GM18861 (cell line): ENCODE data around the gene HOPX.
"Not testable (repeated sequence)": the region's sequence is repeated elsewhere in the genome, so short reads cannot be mapped to it uniquely, and the experiment has no call there.

ENCODE experiments used
- ATAC-seq: cut with Tn5 transposase; IDR thresholded peaks from one replicate; pipeline ENCODE4 v1.9.1; 2021; ENCODE audit not compliant: unreplicated experiment

The HOPX gene, protein sequence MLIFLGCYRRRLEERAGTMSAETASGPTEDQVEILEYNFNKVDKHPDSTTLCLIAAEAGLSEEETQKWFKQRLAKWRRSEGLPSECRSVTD

GRCh38 chr4:56681158-56681852 is at the start of gene HOPX:
TSS of gene HOPX (minus strand) at chr4:56681296. CDS start at chr4:56657816, 23,480 bp downstream.
- ATAC-seq = peak; percentile 48

DNA sequence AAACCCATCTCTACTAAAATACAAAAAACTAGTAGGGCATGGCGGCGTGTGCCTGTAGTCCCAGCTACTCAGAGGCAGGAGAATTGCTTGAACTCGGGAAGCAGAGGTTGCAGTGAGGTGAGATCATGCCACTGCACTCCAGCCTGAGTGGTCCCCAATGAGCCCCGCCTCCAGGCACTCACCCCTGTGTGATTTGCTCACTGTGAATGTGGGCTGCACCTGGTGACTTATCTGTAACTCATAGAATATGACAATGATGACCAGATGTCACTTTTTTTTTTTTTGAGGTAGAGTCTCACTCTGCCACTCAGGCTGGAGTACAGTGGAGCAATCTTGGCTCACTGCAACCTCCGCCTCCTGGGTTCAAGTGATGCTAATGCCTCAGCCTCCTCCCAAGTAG is 49.0 kb upstream of the HOPX start:
- no peak for ATAC-seq

- ATAC-seq = no peak
These were observed 47.4 kb upstream of the HOPX start for GRCh38 chr4:56728512-56728911.

GRCh38 chr4:56727150-56727549 is 46.1 kb upstream of the HOPX start:
- no peak for ATAC-seq

DNA sequence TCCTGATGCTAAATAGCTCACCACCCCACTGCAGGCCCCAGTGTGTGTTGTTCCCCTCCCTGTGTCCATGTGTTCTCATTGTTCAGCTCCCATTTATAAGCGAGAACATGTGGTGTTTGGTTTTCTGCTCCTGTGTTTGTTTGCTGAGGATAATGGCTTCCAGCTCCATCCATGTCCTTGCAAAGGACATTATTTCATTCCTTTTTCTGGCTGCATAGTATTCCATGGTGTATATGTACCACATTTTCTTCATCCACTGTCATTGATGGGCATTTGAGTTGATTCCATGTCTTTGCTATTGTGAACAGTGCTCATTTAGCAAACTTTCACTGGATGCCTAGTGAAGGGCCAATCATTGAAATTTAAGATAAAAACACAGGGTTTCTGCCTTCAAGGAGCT is 45.5 kb upstream of the HOPX start:
- not testable (repeated sequence) for ATAC-seq

GRCh38 chr4:56723659-56724230 is 42.6 kb upstream of the HOPX start:
- no peak for ATAC-seq

DNA sequence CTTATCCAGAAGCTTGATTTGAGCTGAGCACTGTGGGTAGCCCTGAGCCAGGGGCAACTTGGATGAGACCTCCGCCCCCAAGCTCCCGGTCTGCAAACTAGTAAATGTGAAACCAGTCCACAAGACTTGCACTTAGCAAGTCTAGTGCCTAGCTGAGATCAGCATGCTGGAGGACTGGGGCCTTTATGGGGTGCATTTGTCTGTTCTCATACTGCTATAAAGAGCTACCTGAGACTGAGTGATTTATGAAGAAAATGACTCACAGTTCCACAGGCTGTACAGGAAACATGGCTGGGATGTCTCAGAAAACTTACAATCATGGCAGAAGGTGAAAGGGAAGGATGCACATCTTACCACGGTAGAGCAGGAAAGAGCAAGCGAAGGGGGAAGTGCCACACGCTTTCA is 42.1 kb upstream of the HOPX start:
- no peak for ATAC-seq

GRCh38 chr4:56708146-56708545 is 27.1 kb upstream of the HOPX start:
- ATAC-seq = no peak

DNA sequence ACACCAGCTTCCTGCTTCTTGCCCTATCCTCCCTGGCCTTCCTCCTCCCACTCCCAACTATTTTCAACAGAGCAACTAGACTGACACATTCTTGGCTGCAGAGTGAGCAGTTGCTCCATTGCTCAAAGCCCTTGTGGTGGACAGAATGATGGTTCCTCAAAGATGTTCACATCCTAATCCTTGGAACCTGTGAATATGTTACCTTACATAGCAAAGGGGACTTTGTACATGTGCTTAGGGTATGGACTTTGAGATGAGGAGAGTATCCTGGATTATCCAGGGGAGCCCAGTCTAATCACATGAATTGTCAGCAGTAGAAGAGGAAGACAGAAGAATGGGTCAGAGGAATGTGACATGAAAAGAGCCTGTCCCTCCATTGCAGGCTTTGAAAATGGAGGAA is 24.9 kb upstream of the HOPX start:
- no peak for ATAC-seq

DNA sequence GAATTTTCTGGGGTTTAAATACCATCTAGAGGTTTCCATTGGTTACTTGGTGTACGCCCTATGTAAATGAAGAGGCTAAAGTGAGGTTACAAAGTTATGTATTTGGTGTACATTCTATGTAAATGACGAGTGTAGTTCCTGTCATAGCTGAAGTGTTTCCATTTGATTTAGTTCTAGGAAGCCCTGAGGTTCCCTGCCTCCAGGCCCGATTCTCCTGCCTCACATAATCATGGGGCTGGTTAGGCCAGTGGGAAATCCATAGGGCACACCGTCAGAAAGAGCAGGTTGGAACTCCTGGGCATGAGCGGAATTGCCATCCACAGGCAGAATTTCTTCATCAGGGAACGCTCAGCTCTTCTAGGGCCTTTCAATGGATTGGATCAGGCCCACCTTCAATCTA is 24.2 kb upstream of the HOPX start:
- ATAC-seq = no peak

DNA sequence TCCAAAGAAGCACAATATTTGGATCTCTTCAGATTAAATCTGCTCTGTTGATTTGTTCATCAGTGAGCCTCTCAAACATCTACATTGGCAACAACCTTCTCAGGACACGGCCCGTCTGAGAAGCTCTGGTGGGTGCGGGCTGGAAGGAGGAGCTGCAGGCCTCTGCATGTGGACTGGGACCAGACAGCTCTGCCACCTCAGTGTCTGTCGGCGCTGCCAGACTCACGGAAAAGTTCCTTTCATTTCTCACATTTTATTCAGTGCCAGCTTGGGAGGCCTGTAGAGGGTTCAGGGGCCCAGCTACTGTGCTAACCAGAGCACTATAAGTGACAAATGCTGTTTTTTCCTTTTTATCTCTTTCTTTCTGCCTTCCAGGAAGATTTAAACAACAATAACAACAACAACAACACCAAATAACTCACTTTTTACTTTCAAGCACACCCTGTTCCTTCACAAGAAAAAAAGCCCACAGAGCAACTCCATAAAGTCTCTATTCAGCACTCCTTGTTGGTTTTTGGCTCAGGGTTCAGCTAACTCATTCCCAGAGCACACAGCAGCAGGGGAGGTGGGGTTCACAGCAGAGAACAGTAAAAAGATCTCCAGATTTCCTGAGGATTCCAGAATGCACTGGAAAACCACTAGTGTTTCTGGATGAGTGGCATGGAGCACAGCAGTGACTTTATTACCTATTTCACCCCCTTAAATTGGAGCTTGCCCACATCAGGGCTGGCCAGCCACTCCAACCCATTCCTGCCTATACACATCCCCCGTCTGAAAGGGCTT is 23.2 kb upstream of the HOPX start:
- ATAC-seq = no peak

DNA sequence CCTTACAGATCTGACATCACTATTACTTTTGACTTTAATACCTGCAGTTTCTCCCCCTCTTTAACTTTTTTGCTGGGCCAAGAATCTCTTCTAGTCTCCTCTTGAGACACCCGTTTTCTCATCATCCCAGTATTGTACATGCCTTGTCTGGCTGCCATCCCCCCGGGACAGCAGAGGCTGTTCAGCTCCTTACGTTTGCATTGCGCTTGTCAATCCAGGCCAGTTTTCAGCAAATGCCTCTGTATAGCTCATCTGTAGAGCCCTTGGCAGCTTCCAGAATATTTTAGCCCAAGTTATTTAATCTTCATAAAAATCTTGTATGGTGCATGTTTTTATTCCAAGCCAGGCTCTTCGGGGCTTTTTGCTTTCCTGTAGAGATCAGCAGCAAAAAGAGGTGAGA is 22.3 kb upstream of the HOPX start:
- ATAC-seq = no peak

- ATAC-seq = no peak
These were observed 20.5 kb upstream of the HOPX start for GRCh38 chr4:56701644-56702043.

DNA sequence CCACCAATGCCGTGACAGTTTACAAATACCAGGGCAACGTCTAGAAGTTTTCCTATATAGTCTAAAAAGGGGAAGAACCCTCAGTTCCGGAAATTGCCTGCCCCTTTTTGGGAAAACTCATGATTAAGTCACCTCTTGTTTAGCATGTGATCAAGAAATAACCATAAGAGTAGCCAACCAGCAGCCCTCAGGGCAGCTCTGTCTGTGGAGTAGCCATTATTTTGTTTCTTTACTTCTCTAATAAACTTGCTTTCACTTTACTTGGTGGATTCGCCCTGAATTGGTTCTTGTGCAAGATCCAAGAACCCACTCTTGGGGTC is 20.0 kb upstream of the HOPX start:
- ATAC-seq = no peak

- no peak for ATAC-seq
These were observed 18.5 kb upstream of the HOPX start for GRCh38 chr4:56699537-56700105.

DNA sequence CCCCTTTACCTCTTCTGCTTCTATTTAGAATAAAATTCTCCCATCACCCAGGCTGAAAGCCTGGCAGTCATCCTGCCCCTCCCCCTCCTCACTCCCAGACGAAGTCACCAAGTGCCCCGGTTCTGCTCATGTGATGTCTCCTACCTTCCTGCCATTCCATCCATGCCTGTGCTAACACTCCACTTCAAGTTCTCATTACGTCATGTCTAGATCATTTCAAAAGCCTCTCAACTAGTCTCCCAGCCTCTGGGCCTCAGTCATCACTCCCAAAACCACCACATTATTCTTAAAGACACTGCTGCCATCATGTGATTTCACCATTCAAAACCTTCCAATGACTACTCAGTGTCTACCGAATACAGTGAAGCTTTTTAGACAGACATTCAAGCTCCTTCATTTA is 17.2 kb upstream of the HOPX start:
- ATAC-seq = no peak

- ATAC-seq = no peak
These were observed 15.0 kb upstream of the HOPX start for GRCh38 chr4:56696056-56696455.

DNA sequence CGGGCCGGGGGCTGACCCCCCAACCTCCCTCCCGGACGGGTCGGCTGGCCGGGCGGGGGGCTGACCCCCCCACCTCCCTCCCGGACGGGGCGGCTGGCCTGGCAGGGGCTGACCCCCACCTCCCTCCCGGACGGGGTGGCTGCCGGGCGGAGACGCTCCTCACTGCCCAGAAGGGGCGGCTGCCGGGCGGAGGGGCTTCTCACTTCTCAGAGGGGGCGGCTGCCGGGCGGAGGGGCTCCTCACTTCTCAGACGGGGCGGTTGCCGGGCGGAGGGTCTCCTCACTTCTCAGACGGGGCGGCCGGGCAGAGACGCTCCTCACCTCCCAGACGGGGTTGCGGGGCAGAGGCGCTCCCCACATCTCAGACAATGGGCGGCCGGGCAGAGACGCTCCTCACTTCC is 12.4 kb upstream of the HOPX start:
- not testable (repeated sequence) for ATAC-seq

GRCh38 chr4:56692576-56692975 is 11.5 kb upstream of the HOPX start:
- ATAC-seq = no peak

DNA sequence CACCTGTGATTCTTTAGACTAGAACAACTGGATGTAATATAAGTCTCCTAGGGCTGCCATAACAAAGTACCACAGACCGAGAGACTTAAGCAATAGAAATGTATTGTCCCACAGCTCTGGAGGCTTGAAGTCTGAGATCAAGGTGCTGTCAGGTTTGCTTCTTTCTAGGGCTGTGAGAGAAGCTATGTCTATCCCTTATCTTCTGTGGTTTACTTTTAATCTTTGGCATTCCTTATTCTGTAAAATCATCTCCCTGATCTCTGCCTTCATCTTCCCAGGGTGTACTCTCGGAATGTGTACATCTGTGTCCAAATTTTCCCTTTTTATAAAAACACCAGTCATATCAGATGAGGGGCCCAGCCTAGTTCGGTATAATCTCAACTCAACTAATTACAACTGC is 10.3 kb upstream of the HOPX start:
- ATAC-seq = no peak

GRCh38 chr4:56690393-56690792 is 9.3 kb upstream of the HOPX start:
- no peak for ATAC-seq
